ENCODE measurements around the gene PDGFD. TPM values are rescaled to one million over a fixed set of nuclear protein-coding genes. Genes with fewer than 3 reads are reported as not detected.

PDGFD gene
- total RNA-seq, 1 experiment from 2014 or later: 1.7 TPM

- H3K23ac ChIP-seq (ENCODE audit: insufficient read length, low read depth, low read length): no peak overlapping the region
- no CpG with 5 or more reads among the region's 4 CpGs for WGBS (ENCODE audit: extremely low coverage, insufficient read length, low lambda C conversion rate)
- no peak overlapping the region for H2BK20ac ChIP-seq (ENCODE audit: low read depth, low read length, poor library complexity, severe bottlenecking)
- Mint-ChIP-seq H3K9me3 (no peaks in the 10 kb centered on the region), H3K36me3 (ENCODE audit: insufficient read depth in 1 of 3, low read depth in 3 of 3) (peaks cover 0 to 3% (median 0%) of the 10 kb centered on the region in 3 experiments; a peak in 1 of 7 replicates), H3K27ac (no peak overlapping the region), H3K4me3 (no peak overlapping the region), H3K27me3 (ENCODE audit: low read depth) (no peaks in the 10 kb centered on the region), H3K4me1 (peaks cover 3 to 6% of the 10 kb centered on the region in 2 experiments; a peak in 1 of 4 replicates)
- no peaks in the 10 kb centered on the region for H4K20me1 ChIP-seq (ENCODE audit: control insufficient read depth, insufficient read depth, insufficient read length)
- no peak overlapping the region for H3K4ac ChIP-seq (ENCODE audit: low read depth, low read length)
- H3K27ac ChIP-seq (ENCODE audit: insufficient read length, low read depth, low read length): no peak overlapping the region
- no peaks in the 10 kb centered on the region for H3K23me2 ChIP-seq (ENCODE audit: insufficient read length, low read depth, low read length, poor library complexity, severe bottlenecking)
- no peak overlapping the region for H4K8ac ChIP-seq (replicated peaks; ENCODE audit: insufficient read length, low read depth, low read length)
- H2AFZ ChIP-seq (ENCODE audit: low read length): no peak overlapping the region
- no peak overlapping the region for H3K14ac ChIP-seq (ENCODE audit: insufficient read depth, low read length)
- H3K79me1 ChIP-seq (ENCODE audit: insufficient read depth, low read depth, low read length, poor library complexity, severe bottlenecking): no peaks in the 10 kb centered on the region
- H3K27me3 ChIP-seq (ENCODE audit: insufficient read depth, low read length): no peaks in the 10 kb centered on the region
- H2BK120ac ChIP-seq (ENCODE audit: low read depth, low read length, poor library complexity, severe bottlenecking): no peak overlapping the region
- no peak overlapping the region for H3K9ac ChIP-seq (ENCODE audit: extremely low read depth, insufficient read length, low read length)
- H4K5ac ChIP-seq (ENCODE audit: insufficient read length, low read depth, low read length): no peak overlapping the region
- DNase-seq: no peak
- H2BK15ac ChIP-seq (ENCODE audit: low read depth, low read length): no peak overlapping the region
- H3K18ac ChIP-seq (ENCODE audit: insufficient read length, low read depth, low read length): no peak overlapping the region
- H3K9me3 ChIP-seq (ENCODE audit: control insufficient read depth, low read depth, low read length): no peaks in the 10 kb centered on the region
- no peak for TF ChIP-seq CTCF (conservative IDR thresholded peaks at IDR 0.05)
- no peak overlapping the region for H2BK5ac ChIP-seq (ENCODE audit: insufficient read length, low read length)
- no peaks in the 10 kb centered on the region for H3K4me1 ChIP-seq (ENCODE audit: insufficient read depth, low read length)
- no peak overlapping the region for H2AK5ac ChIP-seq (ENCODE audit: insufficient read length, low read length)
- H3K79me2 ChIP-seq (ENCODE audit: insufficient read depth, low read length): no peaks in the 10 kb centered on the region
- H4K91ac ChIP-seq (ENCODE audit: insufficient read length, low read depth, low read length): no peak overlapping the region
- H2BK12ac ChIP-seq (ENCODE audit: insufficient read length, low read depth, low read length): no peak overlapping the region
- no peak overlapping the region for H3T11ph ChIP-seq (ENCODE audit: low read length)
- H3K4me2 ChIP-seq (ENCODE audit: insufficient read depth, insufficient read length, low read length): no peak overlapping the region
- no peak overlapping the region for H3K56ac ChIP-seq (ENCODE audit: insufficient read length, low read depth, low read length)
These were observed 266.6 kb downstream of the PDGFD start for GRCh38 chr11:103897160-103897936.
